GM23338 (cell line): ENCODE results near the gene CD109. TPM values are rescaled to one million over a fixed set of nuclear protein-coding genes. Genes with fewer than 3 reads are reported as not detected.

Experiments used
- ETS1 ChIP-seq: IDR thresholded peaks from 2 replicates; pipeline ENCODE4 v1.6.1; 2016; ENCODE audit warnings: antibody characterized with exemption
- EZH2 ChIP-seq: fragments of 200-600 bp; sonication (generic); IDR thresholded peaks from one replicate; pipeline ENCODE4 v1.8.0; 2017; ENCODE audit warnings: antibody characterized with exemption, mild to moderate bottlenecking, low read depth; ENCODE audit not compliant: unreplicated experiment
- EZH2phosphoT487 ChIP-seq: fragments of 200-600 bp; sonication (generic); IDR thresholded peaks from one replicate; pipeline ENCODE4 v1.8.1; 2018; ENCODE audit warnings: antibody characterized with exemption; ENCODE audit not compliant: unreplicated experiment
- POLR2AphosphoS5 ChIP-seq: IDR thresholded peaks from 2 replicates; pipeline ENCODE4 v1.6.1; 2016; ENCODE audit warnings: antibody characterized with exemption, low read depth
- REST ChIP-seq: IDR thresholded peaks from one replicate; pipeline ENCODE4 v1.6.1; 2018; ENCODE audit warnings: antibody characterized with exemption; ENCODE audit not compliant: unreplicated experiment
- ZNF114 ChIP-seq: fragments of 250-450 bp; sonication (Bioruptor Pico); IDR thresholded peaks from 2 replicates; pipeline ENCODE4 v1.5.0; 2020; ENCODE audit warnings: mild to moderate bottlenecking, moderate library complexity
- ZNF462 ChIP-seq: fragments of 250-450 bp; sonication (Bioruptor Pico); IDR thresholded peaks from 2 replicates; pipeline ENCODE4 v1.5.0; 2020; ENCODE audit warnings: mild to moderate bottlenecking, moderate library complexity
- polyA plus RNA-seq: library from polyadenylated mRNA; unstranded; fragments of >200 nt; fragmentation: Nextera tagmentation; extraction: Ambion mirVana; gene quantifications from 2 replicates; pipeline ENCODE4 v1.2.1, GENCODE V29; 2016
- total RNA-seq: library from RNA; depleted of rRNA; stranded (reverse); fragments of >200 nt; shearing (Covaris generic); gene quantifications from 2 replicates; pipeline ENCODE4 v1.2.3, GENCODE V29; 2014

CD109 gene
- total and polyA plus RNA-seq, 2 experiments from 2014 or later = 1.1 to 5.3 TPM

- TF ChIP-seq ZNF462 (no peak), ZNF114 (CRISPR knock-in tag) (no peak), REST (no peak), POLR2AphosphoS5 (no peak), EZH2phosphoT487 (no peak), ETS1 (no peak), EZH2 (no peak)
Observed at GRCh38 chr6:73747289-73747688, 51.3 kb downstream of the CD109 start (continued).
